ENCODE measurements around the gene HIVEP1. TPM values are rescaled to one million over a fixed set of nuclear protein-coding genes. Genes with fewer than 3 reads are reported as not detected.

HIVEP1 gene
- 10 to 100 TPM; 16.1 to 18.8 TPM for total RNA-seq

- Histone ChIP-seq H3K4me3 (peak within 1 kb of the TSS; percentile 77 to 86), H3K27ac (peak within 1 kb of the TSS; percentile 95 to 96), H3K4me1 (peaks cover 0 to 36% of the 10 kb centered on the region in 2 donors), H3K9me3 (no peaks in the 10 kb centered on the region), H3K27me3 (no peaks in the 10 kb centered on the region), H3K36me3 (peaks cover 8% of the 10 kb centered on the region)
- DNase-seq (ENCODE audit: low spot score) = no peak
- TF ChIP-seq CTCF (IDR thresholded peaks at IDR 0.05) = no peak
These were observed at the start of gene HIVEP1 for GRCh38 chr6:12012038-12012557. Gene HIVEP1 (plus strand): TSS chr6:12012312. CDS start chr6:12015629, 3,317 bp downstream.

GRCh38 chr6:11963756-11964500 lies 48.2 kb upstream of the HIVEP1 start:
- no peak for TF ChIP-seq CTCF (IDR thresholded peaks at IDR 0.05)
- no peak for DNase-seq (ENCODE audit: low spot score)
- Histone ChIP-seq H3K27ac (no peak overlapping the region), H3K9me3 (no peaks in the 10 kb centered on the region), H3K4me3 (no peak overlapping the region), H3K4me1 (no peaks in the 10 kb centered on the region), H3K36me3 (no peaks in the 10 kb centered on the region), H3K27me3 (no peaks in the 10 kb centered on the region)

GRCh38 chr6:11964729-11965335 lies 47.3 kb upstream of the HIVEP1 start:
- H3K9me3 ChIP-seq = no peaks in the 10 kb centered on the region
- no peaks in the 10 kb centered on the region for H3K36me3 ChIP-seq
- no peak for DNase-seq (ENCODE audit: low spot score)
- H3K4me3 ChIP-seq = no peak overlapping the region
- H3K27ac ChIP-seq = no peak overlapping the region
- H3K4me1 ChIP-seq = no peaks in the 10 kb centered on the region
- TF ChIP-seq CTCF (IDR thresholded peaks at IDR 0.05) = no peak
- no peaks in the 10 kb centered on the region for H3K27me3 ChIP-seq

- TF ChIP-seq CTCF (IDR thresholded peaks at IDR 0.05) = no peak
- no peak overlapping the region for H3K27ac ChIP-seq
- no peaks in the 10 kb centered on the region for H3K27me3 ChIP-seq
- DNase-seq (ENCODE audit: low spot score) = no peak
- H3K4me1 ChIP-seq = no peaks in the 10 kb centered on the region
- no peaks in the 10 kb centered on the region for H3K9me3 ChIP-seq
- H3K36me3 ChIP-seq = no peaks in the 10 kb centered on the region
- H3K4me3 ChIP-seq = no peak overlapping the region
These were observed 46.6 kb upstream of the HIVEP1 start for GRCh38 chr6:11965499-11965898.

- Histone ChIP-seq H3K27me3 (no peaks in the 10 kb centered on the region), H3K4me1 (peaks cover 0 to 8% of the 10 kb centered on the region in 2 donors), H3K36me3 (no peaks in the 10 kb centered on the region), H3K4me3 (no peak overlapping the region), H3K9me3 (no peaks in the 10 kb centered on the region), H3K27ac (no peak overlapping the region)
- DNase-seq (ENCODE audit: low spot score) = no peak
- no peak for TF ChIP-seq CTCF (IDR thresholded peaks at IDR 0.05)
These were observed 43.8 kb upstream of the HIVEP1 start for GRCh38 chr6:11968241-11968806.
